Measurements from ENCODE around the gene CEBPE. TPM values are rescaled to one million over a fixed set of nuclear protein-coding genes. Genes with fewer than 3 reads are reported as not detected.

Gene CEBPE
- total RNA-seq, 1 experiment from 2014 or later: not detected

- no peaks in the 10 kb centered on the region for H3K79me2 ChIP-seq (ENCODE audit: insufficient read depth, low read length)
- ChIA-PET CTCF (interaction anchor here (4.1 kb wide), 1 partner anchor 11 kb away, joined by 20 read pairs; no protein-coding TSS in a partner anchor), POLR2A (no interaction called here), RAD21 (ENCODE audit: low non-redundant PET in 1 of 2, low total read pairs in 2 of 2, uncharacterized antibody in 2 of 2, unreplicated experiment in 2 of 2) (no interaction called here)
- TF ChIP-seq ZBTB33 (IDR thresholded peaks at IDR 0.05; ENCODE audit: extremely low read depth, insufficient replicate concordance, low read length) (no peak), ZFX (IDR thresholded peaks at IDR 0.05) (no peak), EGR1 (IDR thresholded peaks at IDR 0.05; ENCODE audit: low read depth) (no peak), FOSL1 (IDR thresholded peaks at IDR 0.05; ENCODE audit: low read depth) (no peak), TCF7L2 (IDR thresholded peaks at IDR 0.05; ENCODE audit: borderline replicate concordance, extremely low read depth, insufficient read depth, insufficient read length) (no peak), CBX3 (IDR thresholded peaks at IDR 0.05; ENCODE audit: low read depth) (no peak), CEBPB (IDR thresholded peaks at IDR 0.05; ENCODE audit: low read depth) (no peak), REST (IDR thresholded peaks at IDR 0.05; ENCODE audit: low read depth) (no peak), POLR2A (IDR thresholded peaks at IDR 0.05; ENCODE audit: borderline replicate concordance, extremely low read depth, insufficient read depth, insufficient read length) (no peak), SP1 (IDR thresholded peaks at IDR 0.05; ENCODE audit: low read depth) (no peak), POLR2AphosphoS5 (IDR thresholded peaks at IDR 0.05; ENCODE audit: low read depth, low read length) (no peak), YY1 (IDR thresholded peaks at IDR 0.05; ENCODE audit: extremely low read depth, insufficient replicate concordance, low read depth, low read length) (no peak), CTCF (IDR thresholded peaks at IDR 0.05 in 2 of 3, conservative IDR thresholded peaks at IDR 0.05 in 1 of 3; ENCODE audit: borderline replicate concordance in 1 of 3, insufficient read depth in 1 of 3, low read depth in 2 of 3, low read length in 2 of 3) (no peak)
- H3K4me1 ChIP-seq (ENCODE audit: control insufficient read depth in 1 of 2, insufficient read depth in 2 of 2, low read length in 2 of 2): no peaks in the 10 kb centered on the region
- H3K9me2 ChIP-seq (ENCODE audit: insufficient read depth): no peaks in the 10 kb centered on the region
- H2AFZ ChIP-seq (ENCODE audit: low read depth, low read length, poor library complexity, severe bottlenecking): no peak overlapping the region
- H3K36me3 ChIP-seq (ENCODE audit: control insufficient read depth in 1 of 2, insufficient read depth in 2 of 2, low read length in 2 of 2): no peaks in the 10 kb centered on the region
- H3K27me3 ChIP-seq (ENCODE audit: insufficient read depth, low read length): no peaks in the 10 kb centered on the region
- ATAC-seq (no peak), DNase-seq (ENCODE audit: low read depth, low spot score) (no peak)
- no peak overlapping the region for H3K4me3 ChIP-seq (replicated peaks in 1 of 2; ENCODE audit: low read depth in 1 of 2, low read length in 2 of 2)
- no TSS peak for BruUV-seq (replicated peaks)
- H3K9me3 ChIP-seq (ENCODE audit: control insufficient read depth in 1 of 2, insufficient read depth in 1 of 2, low read depth in 1 of 2, low read length in 2 of 2): no peaks in the 10 kb centered on the region
- no peak overlapping the region for H3K4me2 ChIP-seq (ENCODE audit: low read length)
- intact Hi-C loops (cut with micrococcal nuclease): no loop called here
- no peak overlapping the region for H3K27ac ChIP-seq (ENCODE audit: low read depth, low read length)
- H3K9ac ChIP-seq (ENCODE audit: low read length): no peak overlapping the region
- no peaks in the 10 kb centered on the region for H4K20me1 ChIP-seq (ENCODE audit: insufficient read depth)
These were observed 12.4 kb upstream of the CEBPE start for GRCh38 chr14:23131482-23131881.
